ENCODE measurements around the gene XXYLT1. TPM values are rescaled to one million over a fixed set of nuclear protein-coding genes. Genes with fewer than 3 reads are reported as not detected.

The XXYLT1 gene
- total and polyA plus RNA-seq, 2 of the 8 experiments (the other 6 are each of a cell fraction or from before 2014, with no cell fraction given): 18.9 to 23.8 TPM

GRCh38 chr3:195087328-195087727 is 183.6 kb downstream of the XXYLT1 start:
- Histone ChIP-seq H2BK12ac (ENCODE audit: low read depth, low read length) (0 out of 2 replicates have a peak overlapping the region, but pooled peaks have one; percentile 90), H2BK120ac (replicated peaks; ENCODE audit: low read depth, low read length) (no peak overlapping the region), H3K4me1 (replicated peaks in 1 of 4; ENCODE audit: control insufficient read depth in 3 of 4, insufficient read depth in 4 of 4, low read length in 3 of 4) (peaks cover 0 to 19% (median 12%) of the 10 kb centered on the region in 4 experiments; a peak in 6 of 7 replicates), H2BK20ac (ENCODE audit: low read length) (peak overlapping the region; percentile 86; the same call in 1 of the 2 replicates), H2BK5ac (ENCODE audit: low read depth, low read length) (peak overlapping the region; percentile 73; the same call in 1 of the 2 replicates), H2BK15ac (ENCODE audit: low read length) (peak overlapping the region; percentile 88; the same call in 1 of the 2 replicates), H3K9me3 (ENCODE audit: insufficient read depth in 2 of 2, low read depth in 1 of 2, low read length in 1 of 2) (no peaks in the 10 kb centered on the region), H3K18ac (ENCODE audit: extremely low read depth, low read length) (peak overlapping the region; percentile 38), H3K4ac (replicated peaks; ENCODE audit: insufficient read length, low read depth, low read length) (peak overlapping the region; percentile 36), H4K91ac (replicated peaks; ENCODE audit: insufficient read length, low read length) (peak overlapping the region; percentile 29), H4K20me1 (replicated peaks in 1 of 2; ENCODE audit: control insufficient read depth in 1 of 2, insufficient read depth in 2 of 2, low read length in 2 of 2) (no peaks in the 10 kb centered on the region), H3K36me3 (ENCODE audit: control insufficient read depth in 2 of 4, insufficient read depth in 4 of 4, low read length in 3 of 4) (no peaks in the 10 kb centered on the region), H3K14ac (ENCODE audit: insufficient read length) (no peak overlapping the region), H3K9ac (replicated peaks in 1 of 4; ENCODE audit: extremely low read depth in 1 of 4, low read depth in 3 of 4, low read length in 3 of 4) (peak overlapping the region in 2 of 4 experiments; percentile 38 to 56; a peak in 5 of 7 replicates), H2AK5ac (ENCODE audit: low read depth, low read length) (no peak overlapping the region), H4K5ac (ENCODE audit: insufficient read length, low read depth, low read length) (no peak overlapping the region), H3K23ac (ENCODE audit: insufficient read length) (no peak overlapping the region), H3K27ac (ENCODE audit: low read depth, low read length) (peak overlapping the region; percentile 15; the same call in 1 of the 2 replicates), H3K56ac (replicated peaks; ENCODE audit: insufficient read length, low read depth, low read length) (no peak overlapping the region), H3K79me1 (ENCODE audit: low read depth, low read length) (peaks cover 4% of the 10 kb centered on the region), H3K23me2 (ENCODE audit: low read depth, low read length) (no peaks in the 10 kb centered on the region), H3K4me2 (ENCODE audit: insufficient read depth in 1 of 2, low read depth in 2 of 2, low read length in 2 of 2) (peak overlapping the region; percentile 63 to 74), H4K8ac (ENCODE audit: extremely low read depth, insufficient read depth, low read length) (peak overlapping the region; percentile 76; the same call in 1 of the 2 replicates), H3K27me3 (replicated peaks in 1 of 4; ENCODE audit: control insufficient read depth in 3 of 4, extremely low read depth in 1 of 4, insufficient read depth in 3 of 4, low read length in 3 of 4) (no peaks in the 10 kb centered on the region; a peak in 1 of 7 replicates), H3K79me2 (ENCODE audit: control insufficient read depth in 1 of 2, insufficient read depth in 2 of 2, low read length in 2 of 2) (peaks cover 0 to 2% of the 10 kb centered on the region in 2 experiments; a peak in 1 of 4 replicates), H2AFZ (ENCODE audit: low read length) (no peak overlapping the region; the same call in 1 of the 2 replicates), H3K4me3 (ENCODE audit: extremely low read depth in 1 of 4, insufficient read depth in 2 of 4, low read depth in 3 of 4, low read length in 4 of 4) (peak overlapping the region; percentile 40 to 59 (median 48); a peak in 7 of 8 replicates)
- ChIA-PET POLR2A (ENCODE audit: partially characterized antibody) (interaction anchor here (0.8 to 2.9 kb wide), 7 partner anchors 10 to 173 kb away, joined by 3 to 9 read pairs (median 4); no protein-coding TSS in a partner anchor), CTCF (ENCODE audit: partially characterized antibody) (interaction anchor here (0.7 to 3.2 kb wide), 15 partner anchors 9 to 400 kb away, joined by 3 to 19 read pairs (median 3); no protein-coding TSS in a partner anchor)
- FAIRE-seq: no peak
- 45% methylated on average over 6 of the region's 7 CpGs; no CpG with 5 or more reads in 1 of the 2 experiments for WGBS, 2 experiments (ENCODE audit: extremely low coverage in 1 of 2, insufficient coverage in 1 of 2, insufficient read length in 1 of 2, insufficient replicate concordance in 2 of 2, low coverage in 1 of 2, low lambda C conversion rate in 2 of 2, missing lambda C conversion rate in 1 of 2)
- no peak for DNase-seq (ENCODE audit: low read depth in 1 of 2, low spot score in 2 of 2)
- no peak for TF ChIP-seq RBBP5 (IDR thresholded peaks at IDR 0.05; ENCODE audit: borderline replicate concordance, low read depth, low read length)
- TF ChIP-seq GTF2F1 (IDR thresholded peaks at IDR 0.05; ENCODE audit: borderline replicate concordance, low read depth, low read length): no peak
- TF ChIP-seq SP4 (IDR thresholded peaks at IDR 0.05; ENCODE audit: low read length): no peak
- no peak for TF ChIP-seq CBX5 (IDR thresholded peaks at IDR 0.05; ENCODE audit: low read depth, low read length)
- no peak for TF ChIP-seq ZNF274 (IDR thresholded peaks at IDR 0.05; ENCODE audit: borderline replicate concordance, extremely low read depth, low read length)
- no peak for TF ChIP-seq CHD1 (IDR thresholded peaks at IDR 0.05; ENCODE audit: low read depth, low read length)
- no peak for TF ChIP-seq E2F6 (IDR thresholded peaks at IDR 0.05)
- no peak for TF ChIP-seq POLR2AphosphoS5 (IDR thresholded peaks at IDR 0.05; ENCODE audit: low read depth, low read length)
- TF ChIP-seq SP2 (IDR thresholded peaks at IDR 0.05; ENCODE audit: low read length): no peak
- no peak for TF ChIP-seq TAF1 (IDR thresholded peaks at IDR 0.05; ENCODE audit: low read depth, low read length)
- no peak for TF ChIP-seq SAP30 (IDR thresholded peaks at IDR 0.05; ENCODE audit: insufficient read depth, insufficient replicate concordance, low read length)
- no peak for TF ChIP-seq RFX5 (IDR thresholded peaks at IDR 0.05; ENCODE audit: borderline replicate concordance, low read depth, low read length)
- no peak for TF ChIP-seq CEBPB (IDR thresholded peaks at IDR 0.05; ENCODE audit: low read depth, low read length)
